GM12864 (cell line): ENCODE data around the gene RING1.
A peak's percentile ranks its signal among the peaks of the same experiment; 100 is the strongest.

Source experiments
- DNase-seq: peaks from one replicate; pipeline ENCODE4 v3.0.0-alpha.2; 2011; ENCODE audit warnings: low read depth
- H3K4me3 ChIP-seq: 2 replicates; pipeline ENCODE4 v1.5.1; 2011; ENCODE audit warnings: mild to moderate bottlenecking, low read depth, low read length, control low read depth
- TF ChIP-seq, protein P1 (sequence below): IDR thresholded peaks from 2 replicates; pipeline ENCODE4 v1.5.1; 2011; ENCODE audit warnings: low read depth, mild to moderate bottlenecking, moderate library complexity, low read length, control low read depth, inconsistent platforms; ENCODE audit errors: missing control alignments

RING1 gene

DNA sequence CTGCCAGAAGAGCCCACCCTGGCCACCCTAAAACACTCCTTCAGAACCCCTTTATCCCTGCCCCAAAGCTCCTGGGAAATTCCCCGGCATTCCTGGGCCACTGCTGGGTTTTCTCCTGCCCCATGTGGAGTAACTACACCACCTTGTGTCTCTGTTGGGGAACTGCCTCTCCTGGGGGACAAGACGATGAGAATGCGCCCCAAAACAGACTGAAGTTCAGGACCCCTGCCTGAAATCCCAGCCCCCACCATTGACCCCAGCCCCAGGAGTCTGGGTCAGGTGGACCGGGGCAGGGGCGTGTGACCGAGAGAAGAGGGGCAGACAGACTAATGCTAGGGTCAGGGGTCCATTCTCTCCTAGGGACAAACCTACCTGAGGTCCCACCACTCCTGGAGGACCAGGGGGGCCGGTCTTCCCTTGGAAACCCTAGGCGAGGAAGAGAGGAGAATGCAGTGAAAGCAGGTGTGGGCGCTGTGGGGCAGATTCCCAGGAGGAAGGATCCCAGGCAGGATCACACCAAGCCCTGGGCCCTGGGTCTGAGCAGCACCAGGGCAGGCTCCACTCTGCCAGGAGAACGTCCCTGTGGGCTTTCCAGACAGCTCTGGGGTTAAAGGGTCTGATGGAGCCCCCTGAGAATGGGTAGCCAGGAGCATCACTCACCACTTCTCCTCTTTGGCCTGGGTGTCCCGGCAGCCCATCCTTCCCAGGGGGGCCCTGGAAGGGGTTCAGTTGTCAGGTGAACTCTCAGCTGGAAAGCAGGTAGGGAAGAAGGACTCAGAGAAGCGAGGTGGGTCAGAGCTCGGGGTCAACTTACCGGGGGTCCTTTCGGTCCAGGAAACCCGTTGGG is 35.4 kb upstream of the RING1 start:
- no peak for DNase-seq
- TF ChIP-seq, protein P1, sequence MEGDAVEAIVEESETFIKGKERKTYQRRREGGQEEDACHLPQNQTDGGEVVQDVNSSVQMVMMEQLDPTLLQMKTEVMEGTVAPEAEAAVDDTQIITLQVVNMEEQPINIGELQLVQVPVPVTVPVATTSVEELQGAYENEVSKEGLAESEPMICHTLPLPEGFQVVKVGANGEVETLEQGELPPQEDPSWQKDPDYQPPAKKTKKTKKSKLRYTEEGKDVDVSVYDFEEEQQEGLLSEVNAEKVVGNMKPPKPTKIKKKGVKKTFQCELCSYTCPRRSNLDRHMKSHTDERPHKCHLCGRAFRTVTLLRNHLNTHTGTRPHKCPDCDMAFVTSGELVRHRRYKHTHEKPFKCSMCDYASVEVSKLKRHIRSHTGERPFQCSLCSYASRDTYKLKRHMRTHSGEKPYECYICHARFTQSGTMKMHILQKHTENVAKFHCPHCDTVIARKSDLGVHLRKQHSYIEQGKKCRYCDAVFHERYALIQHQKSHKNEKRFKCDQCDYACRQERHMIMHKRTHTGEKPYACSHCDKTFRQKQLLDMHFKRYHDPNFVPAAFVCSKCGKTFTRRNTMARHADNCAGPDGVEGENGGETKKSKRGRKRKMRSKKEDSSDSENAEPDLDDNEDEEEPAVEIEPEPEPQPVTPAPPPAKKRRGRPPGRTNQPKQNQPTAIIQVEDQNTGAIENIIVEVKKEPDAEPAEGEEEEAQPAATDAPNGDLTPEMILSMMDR = peak; percentile 75
- no peak overlapping the region for H3K4me3 ChIP-seq

DNA sequence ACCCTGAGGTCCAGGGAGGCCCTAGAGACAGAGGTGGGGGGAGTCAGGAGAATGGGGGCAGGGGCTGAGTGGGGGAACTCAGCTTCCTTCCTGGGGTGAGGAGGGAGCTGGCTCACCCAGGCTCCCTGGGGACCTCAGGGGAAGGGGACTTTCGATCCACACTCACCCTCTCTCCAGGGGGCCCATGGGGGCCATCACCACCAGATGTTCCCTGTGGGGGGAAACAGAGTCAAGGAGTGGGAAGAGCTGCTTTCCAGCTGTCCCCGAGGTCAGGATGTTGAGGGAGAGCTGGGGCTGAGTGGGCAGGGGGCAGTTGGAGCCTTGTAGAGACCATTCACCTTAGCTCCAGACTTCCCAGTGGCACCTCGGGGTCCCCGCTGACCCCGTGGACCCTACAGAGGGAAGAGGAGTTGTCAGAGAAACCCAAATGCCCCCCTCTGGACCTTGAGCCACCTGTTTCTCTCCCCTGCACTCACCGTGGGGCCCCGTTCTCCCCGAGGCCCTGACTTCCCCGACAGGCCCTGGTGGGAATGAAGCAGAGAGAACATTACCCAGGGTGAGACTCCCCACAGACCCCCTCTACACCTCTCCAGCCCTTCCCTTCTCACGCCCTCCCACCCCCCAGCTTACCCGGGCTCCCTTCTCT is 34.6 kb upstream of the RING1 start:
- DNase-seq = no peak
- TF ChIP-seq, protein P1 = no peak

DNA sequence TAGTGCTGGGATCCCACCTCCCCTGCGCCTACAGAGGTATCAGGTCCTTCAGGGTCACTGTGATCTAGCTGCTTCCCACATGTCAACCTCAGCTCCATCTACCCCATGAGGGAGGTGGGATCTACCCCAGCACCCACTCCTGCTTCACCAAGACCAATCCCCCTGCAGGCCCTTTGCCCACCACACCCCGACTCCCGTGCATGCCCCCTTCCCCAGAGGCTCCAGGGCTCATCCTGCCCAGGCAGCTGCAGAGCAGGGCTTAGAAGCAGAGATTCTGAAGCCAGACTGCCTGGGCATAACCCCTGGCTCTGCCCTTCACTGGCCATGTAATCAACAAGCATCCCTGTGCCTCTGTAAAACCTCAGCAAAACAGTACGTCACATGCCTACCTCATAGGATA is 33.5 kb upstream of the RING1 start:
- no peak for DNase-seq
- TF ChIP-seq, protein P1 = no peak
- no peak overlapping the region for H3K4me3 ChIP-seq

More for the DNA sequence above, 34.6 kb upstream of the RING1 start:
- no peak overlapping the region for H3K4me3 ChIP-seq

DNA sequence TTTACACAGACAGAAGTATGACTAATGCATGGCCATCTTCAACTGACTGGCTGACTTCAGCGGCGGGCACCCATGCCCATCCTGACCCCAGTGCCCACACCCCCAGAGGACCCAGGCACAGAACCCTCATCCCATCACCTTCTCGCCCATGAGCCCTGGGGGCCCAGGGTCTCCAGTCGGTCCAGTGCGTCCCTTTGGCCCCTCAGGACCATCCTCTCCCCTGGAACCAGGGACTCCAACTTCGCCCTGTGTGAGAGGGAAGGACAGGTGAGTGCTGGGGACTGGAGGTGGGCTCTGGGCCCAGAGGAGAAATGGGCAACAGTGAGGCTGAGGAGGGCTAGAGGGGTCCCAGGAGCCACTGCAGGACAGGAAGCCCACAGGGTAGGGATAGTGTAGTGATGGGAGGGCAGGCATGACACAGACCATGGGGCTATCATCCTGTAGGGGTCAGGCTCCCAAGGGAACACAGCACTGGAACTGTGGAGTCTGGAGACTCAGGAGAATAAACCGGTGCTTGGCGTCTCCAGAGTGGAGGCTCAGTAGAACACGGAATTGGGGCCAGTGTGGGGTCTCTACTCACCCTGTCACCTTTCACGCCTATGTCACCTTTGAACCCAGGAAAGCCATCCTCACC is 32.7 kb upstream of the RING1 start:
- TF ChIP-seq, protein P1 = no peak
- H3K4me3 ChIP-seq = no peak overlapping the region
- DNase-seq = no peak

DNA sequence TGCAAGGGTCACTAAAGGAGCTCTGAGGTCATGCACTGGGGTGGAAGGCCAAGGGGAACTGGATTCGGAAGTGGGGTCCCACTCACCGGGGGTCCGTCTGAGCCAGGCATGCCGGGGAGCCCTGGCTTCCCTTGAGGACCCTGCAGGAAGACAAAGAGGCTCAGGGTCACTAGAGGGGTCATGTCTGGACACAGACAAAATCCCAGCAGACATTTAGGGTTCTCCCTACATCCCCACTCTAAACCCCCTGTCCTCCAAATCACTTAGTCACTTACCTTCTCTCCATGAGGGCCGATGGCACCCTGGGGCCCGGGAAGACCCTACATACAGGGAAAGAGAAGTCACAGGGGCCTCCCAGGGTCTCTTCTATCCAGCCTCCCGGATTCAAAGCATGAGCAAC is 31.4 kb upstream of the RING1 start:
- DNase-seq = no peak
- no peak overlapping the region for H3K4me3 ChIP-seq

DNA sequence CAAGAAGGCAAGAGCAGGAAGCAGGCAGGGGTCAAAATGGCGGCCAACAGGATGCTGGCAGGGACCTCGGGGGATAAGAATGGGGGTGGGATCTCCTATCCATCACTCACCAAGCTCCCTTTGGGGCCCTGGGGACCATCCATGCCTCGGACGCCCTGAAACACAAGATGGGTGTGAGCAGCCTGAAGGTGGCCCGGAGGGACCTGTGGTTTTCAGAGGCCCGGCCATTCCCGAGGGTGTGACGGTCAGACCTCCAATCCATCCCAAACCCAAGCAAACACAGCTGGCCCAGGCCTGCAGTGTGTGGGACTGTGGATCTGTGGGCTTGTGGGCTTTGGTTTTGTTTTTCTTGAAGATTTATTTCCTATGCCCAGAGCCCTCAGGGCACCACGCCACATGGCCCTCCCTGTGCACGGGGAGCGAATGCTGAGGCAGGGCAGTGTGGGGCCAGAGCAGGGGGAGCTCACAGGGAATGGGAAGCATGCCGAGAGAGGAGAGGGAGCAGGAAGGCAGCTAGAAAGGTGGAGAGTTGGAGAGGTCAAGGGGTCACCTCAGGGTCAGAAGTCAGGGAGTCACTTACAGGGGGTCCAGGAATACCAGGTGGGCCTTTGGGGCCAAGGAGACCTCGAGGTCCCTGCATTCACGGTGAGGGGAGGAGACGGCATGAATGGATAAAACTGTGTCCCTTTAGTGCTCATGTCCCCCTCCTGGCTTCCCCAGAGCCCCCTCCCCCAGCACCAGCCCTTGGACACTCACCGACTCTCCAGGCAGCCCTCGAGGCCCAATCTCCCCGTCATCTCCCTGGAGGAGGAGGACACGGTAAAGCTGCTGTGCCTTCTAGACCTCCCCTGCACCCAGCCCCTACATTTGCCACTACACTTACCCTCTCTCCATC is 30.5 kb upstream of the RING1 start:
- TF ChIP-seq, protein P1 = no peak
- H3K4me3 ChIP-seq = no peak overlapping the region
- no peak for DNase-seq

More for the DNA sequence above, 31.4 kb upstream of the RING1 start:
- TF ChIP-seq, protein P1 = no peak
